GM10266 (cell line): ENCODE data around the gene ARL13A.

ENCODE experiments used
- DNase-seq: peaks from one replicate; pipeline ENCODE4 v3.0.0; 2012; ENCODE audit errors: extremely low spot score
- TF ChIP-seq, protein P1 (sequence below): IDR thresholded peaks from 2 replicates; pipeline ENCODE4 v1.5.1; 2012; ENCODE audit warnings: mild to moderate bottlenecking, low read depth; ENCODE audit not compliant: control insufficient read depth, insufficient read depth; ENCODE audit errors: missing control alignments

ARL13A gene

DNA sequence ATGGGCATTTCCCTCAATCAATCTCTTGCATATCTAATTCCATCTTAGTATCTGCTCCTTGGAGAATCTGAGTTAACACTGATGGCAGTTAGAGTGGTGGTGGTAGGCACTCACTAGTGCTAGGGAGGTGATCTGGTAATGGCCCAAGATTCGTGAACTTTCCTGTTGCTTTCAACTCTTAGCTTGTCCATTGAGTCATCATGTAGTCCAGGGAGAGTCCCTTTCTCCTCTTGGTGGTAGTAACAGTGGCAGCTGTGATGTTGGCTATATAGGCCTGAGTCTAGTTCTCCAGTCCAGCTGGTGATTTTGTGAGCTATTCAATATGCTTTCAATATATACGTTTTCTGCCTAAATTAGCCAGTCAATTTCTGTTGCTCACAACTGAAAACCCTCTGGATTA, 33.7 kb upstream of the ARL13A start:
- DNase-seq: no peak
- TF ChIP-seq, protein P1, sequence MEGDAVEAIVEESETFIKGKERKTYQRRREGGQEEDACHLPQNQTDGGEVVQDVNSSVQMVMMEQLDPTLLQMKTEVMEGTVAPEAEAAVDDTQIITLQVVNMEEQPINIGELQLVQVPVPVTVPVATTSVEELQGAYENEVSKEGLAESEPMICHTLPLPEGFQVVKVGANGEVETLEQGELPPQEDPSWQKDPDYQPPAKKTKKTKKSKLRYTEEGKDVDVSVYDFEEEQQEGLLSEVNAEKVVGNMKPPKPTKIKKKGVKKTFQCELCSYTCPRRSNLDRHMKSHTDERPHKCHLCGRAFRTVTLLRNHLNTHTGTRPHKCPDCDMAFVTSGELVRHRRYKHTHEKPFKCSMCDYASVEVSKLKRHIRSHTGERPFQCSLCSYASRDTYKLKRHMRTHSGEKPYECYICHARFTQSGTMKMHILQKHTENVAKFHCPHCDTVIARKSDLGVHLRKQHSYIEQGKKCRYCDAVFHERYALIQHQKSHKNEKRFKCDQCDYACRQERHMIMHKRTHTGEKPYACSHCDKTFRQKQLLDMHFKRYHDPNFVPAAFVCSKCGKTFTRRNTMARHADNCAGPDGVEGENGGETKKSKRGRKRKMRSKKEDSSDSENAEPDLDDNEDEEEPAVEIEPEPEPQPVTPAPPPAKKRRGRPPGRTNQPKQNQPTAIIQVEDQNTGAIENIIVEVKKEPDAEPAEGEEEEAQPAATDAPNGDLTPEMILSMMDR: no peak

DNA sequence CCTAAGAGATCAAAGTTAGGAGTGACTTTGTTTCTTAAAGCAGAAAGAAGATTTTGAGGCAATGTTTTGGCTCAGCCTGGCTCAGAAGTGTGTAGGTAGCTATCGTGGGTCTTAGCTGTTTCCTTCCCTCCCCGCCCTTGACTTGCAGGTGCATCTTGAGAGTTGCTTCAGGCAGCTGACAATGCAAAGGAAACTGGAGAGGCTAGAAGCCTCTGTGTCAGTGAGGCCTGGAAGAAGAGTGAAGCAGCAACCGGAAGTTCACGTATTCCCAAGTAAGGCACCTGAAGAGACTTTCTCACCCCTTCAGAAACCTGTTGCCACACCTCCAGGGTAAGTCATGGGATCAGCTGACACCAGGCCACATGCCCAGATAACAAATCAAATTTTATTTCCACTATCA, 30.2 kb upstream of the ARL13A start:
- no peak for DNase-seq
- TF ChIP-seq, protein P1: no peak

GRCh38 chrX:100944601-100945000, 24.9 kb upstream of the ARL13A start:
- TF ChIP-seq, protein P1: no peak
- no peak for DNase-seq

- TF ChIP-seq, protein P1: no peak
- no peak for DNase-seq
These were observed 23.1 kb upstream of the ARL13A start for GRCh38 chrX:100946299-100946927.

DNA sequence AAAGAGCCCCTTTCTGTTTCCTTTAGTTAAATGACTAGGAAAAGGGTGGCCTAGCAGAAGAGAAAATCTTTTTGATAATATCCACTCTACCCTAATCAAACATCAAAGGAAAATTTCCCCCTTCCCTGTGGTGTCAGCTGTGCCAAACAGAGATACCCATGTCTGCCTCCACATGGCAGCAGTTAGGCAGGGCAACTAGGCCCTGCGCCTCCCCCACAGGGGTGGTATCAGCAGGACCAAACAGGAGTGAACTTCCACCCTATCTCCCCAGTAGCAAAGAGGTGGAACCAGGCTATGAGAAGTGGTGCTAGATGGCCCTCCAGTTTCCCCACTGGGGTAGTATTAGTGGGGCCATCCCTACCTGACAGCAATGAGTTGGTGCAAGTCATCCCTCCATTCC, 21.0 kb upstream of the ARL13A start:
- DNase-seq: no peak
- TF ChIP-seq, protein P1: no peak

DNA sequence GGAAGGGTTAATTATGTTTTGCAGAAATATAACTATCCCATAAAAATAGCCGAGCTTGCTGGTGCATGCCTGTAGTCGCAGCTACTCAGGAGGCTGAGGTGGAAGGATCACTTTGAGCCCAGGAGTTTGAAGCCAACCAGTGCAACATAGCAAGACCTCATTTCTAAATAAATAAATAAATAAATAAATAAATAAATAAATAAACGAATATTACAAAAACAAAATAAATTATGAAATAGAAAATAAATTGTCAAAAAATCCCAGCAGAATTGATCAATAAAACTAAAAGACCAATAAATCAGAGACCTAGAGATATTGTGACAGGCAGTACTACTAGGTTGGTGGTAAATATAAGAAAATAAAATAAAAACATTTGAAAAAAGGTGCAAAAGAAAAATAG, 6.7 kb upstream of the ARL13A start:
- TF ChIP-seq, protein P1: no peak
- no peak for DNase-seq

DNA sequence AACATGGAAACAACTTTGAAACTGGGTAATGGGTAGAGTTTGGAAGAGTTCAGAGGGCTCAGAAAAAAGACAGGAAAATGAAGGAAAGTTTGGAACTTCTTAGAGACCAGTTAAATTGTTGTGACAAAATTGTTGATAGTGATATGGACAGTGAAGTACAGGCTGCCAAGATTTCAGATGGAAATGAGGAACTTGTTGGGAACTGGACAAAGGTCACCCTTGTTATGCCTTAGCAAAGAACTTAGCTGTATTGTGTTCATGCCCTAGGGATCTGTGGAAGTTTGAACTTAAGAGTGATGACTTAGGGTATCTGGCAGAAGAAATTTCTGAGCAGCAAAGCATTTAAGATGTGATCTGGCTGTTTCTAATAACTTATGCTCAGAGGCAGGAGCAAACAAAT, 5.1 kb upstream of the ARL13A start:
- TF ChIP-seq, protein P1: no peak
- no peak for DNase-seq
